Measurements from ENCODE around the gene S1PR2.
"Not testable (repeated sequence)": the region's sequence is repeated elsewhere in the genome, so short reads cannot be mapped to it uniquely, and the experiment has no call there.

The S1PR2 gene

GRCh38 chr19:10223488-10224213, 7.5 kb downstream of the S1PR2 start:
- no peak for DNase-seq (ENCODE audit: low read depth)

GRCh38 chr19:10222201-10222890, 8.8 kb downstream of the S1PR2 start:
- DNase-seq (ENCODE audit: low read depth), result no peak

- DNase-seq (ENCODE audit: low read depth), result no peak
Measured at GRCh38 chr19:10220695-10221094, 10.4 kb downstream of the S1PR2 start.

GRCh38 chr19:10219678-10220077, 11.5 kb downstream of the S1PR2 start:
- no peak for DNase-seq (ENCODE audit: low read depth)

DNA sequence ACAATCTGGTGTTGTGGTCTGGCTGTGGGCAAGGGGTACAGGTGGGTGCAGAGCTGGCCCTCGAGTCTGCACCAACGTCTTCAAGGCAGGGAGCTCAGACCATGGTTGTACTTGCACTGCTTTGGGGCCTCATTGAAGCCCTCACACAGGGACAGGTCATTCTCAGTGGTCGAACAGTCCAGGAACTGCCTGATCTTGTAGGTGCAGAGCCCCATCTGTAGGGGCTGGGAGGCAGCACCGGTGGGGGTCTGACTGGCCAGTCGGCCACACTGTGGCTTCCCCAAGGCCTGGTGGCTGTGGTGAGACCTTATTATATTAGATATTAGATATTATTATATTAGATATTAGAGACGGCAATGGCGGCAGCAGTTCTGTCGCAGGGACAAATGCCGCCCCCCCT, 14.0 kb downstream of the S1PR2 start:
- no peak for DNase-seq (ENCODE audit: low read depth)

- no peak for DNase-seq (ENCODE audit: low read depth)
Measured at GRCh38 chr19:10214784-10215183, 16.3 kb downstream of the S1PR2 start.

GRCh38 chr19:10211691-10212090, 19.4 kb downstream of the S1PR2 start:
- DNase-seq (ENCODE audit: low read depth), result no peak

DNA sequence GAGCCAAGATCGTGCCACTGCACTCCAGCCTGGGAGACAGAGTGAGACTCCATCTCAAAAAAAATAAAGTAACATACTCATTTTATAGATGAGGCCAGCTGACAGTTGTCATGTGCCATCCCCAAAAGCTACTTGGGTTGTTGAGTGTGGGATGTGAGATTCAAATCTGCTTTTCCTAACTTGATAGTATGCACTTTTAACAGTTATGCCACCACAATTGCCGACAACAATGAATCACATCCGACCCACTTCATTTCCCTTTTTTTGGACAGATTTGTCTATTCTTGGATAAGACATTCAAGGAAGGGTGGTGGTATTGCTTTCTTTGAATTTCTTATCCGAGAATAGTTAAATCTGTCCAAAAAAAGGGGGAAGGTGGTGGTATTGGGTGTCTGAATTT, 20.1 kb downstream of the S1PR2 start:
- no peak for DNase-seq (ENCODE audit: low read depth)

GRCh38 chr19:10209315-10209714, 21.8 kb downstream of the S1PR2 start:
- DNase-seq (ENCODE audit: low read depth), result no peak

GRCh38 chr19:10207026-10207425, 24.1 kb downstream of the S1PR2 start:
- no peak for DNase-seq (ENCODE audit: low read depth)

GRCh38 chr19:10206226-10206885, 24.8 kb downstream of the S1PR2 start:
- no peak for DNase-seq (ENCODE audit: low read depth)

GRCh38 chr19:10205636-10206035, 25.5 kb downstream of the S1PR2 start:
- DNase-seq (ENCODE audit: low read depth), result no peak

DNA sequence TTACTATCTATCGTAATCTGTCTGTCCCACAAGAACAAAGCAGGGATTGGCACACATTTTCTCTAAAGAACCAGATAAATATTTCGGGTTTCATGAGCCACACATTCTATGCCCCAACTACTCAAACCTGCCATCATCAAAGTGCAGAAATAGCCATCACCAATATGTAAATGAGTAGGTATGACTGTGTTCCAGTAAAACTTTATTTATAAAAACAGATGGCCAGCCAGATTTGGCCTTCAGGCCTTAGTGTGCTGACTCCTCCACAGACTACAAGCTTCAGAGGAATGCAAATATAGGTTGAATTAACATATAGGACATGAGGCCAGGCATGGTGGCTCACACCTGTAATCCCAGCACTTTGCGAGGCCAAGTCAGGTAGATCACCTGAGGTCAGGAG, 27.4 kb downstream of the S1PR2 start:
- no peak for DNase-seq (ENCODE audit: low read depth)

GRCh38 chr19:10201176-10201575, 30.0 kb downstream of the S1PR2 start:
- DNase-seq (ENCODE audit: low read depth), result no peak

DNA sequence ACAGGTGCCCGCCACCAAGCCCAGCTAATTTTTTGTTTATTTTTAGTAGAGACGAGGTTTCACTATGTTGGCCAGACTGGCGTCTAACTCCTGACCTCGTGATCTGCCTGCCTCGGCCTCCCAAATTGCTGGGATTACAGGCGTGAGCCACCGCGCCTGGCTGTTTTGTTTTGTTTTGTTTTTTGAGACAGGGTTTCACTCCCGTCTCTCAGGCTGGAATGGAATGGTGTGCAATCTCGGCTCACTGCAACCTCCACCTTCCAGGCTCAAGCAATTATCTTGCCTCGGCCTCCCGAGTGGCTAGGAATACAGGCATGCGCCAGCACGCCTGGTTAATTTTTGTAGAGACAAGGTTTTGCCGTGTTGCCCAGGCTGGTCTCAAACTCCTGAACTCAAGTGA, 31.0 kb downstream of the S1PR2 start:
- not testable (repeated sequence) for DNase-seq (ENCODE audit: low read depth)

- DNase-seq (ENCODE audit: low read depth), result not testable (repeated sequence)
Measured at GRCh38 chr19:10198889-10199644, 32.1 kb downstream of the S1PR2 start.

DNA sequence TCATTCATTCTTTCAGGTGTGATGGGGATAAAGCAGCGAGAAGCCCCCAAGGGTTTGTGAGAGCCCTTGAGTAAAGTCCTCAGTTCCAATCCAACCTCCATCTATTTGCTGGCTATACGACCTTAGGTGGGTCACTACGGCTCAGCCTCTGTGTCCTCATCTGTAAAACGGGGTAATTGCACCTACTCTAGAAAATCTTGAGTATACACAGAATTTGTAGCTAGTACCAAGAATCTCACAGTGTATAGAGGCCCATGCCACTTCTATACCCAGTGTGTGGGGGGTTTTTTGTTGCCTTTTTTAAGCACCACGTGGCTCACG, 36.0 kb downstream of the S1PR2 start:
- DNase-seq (ENCODE audit: low read depth), result no peak

DNA sequence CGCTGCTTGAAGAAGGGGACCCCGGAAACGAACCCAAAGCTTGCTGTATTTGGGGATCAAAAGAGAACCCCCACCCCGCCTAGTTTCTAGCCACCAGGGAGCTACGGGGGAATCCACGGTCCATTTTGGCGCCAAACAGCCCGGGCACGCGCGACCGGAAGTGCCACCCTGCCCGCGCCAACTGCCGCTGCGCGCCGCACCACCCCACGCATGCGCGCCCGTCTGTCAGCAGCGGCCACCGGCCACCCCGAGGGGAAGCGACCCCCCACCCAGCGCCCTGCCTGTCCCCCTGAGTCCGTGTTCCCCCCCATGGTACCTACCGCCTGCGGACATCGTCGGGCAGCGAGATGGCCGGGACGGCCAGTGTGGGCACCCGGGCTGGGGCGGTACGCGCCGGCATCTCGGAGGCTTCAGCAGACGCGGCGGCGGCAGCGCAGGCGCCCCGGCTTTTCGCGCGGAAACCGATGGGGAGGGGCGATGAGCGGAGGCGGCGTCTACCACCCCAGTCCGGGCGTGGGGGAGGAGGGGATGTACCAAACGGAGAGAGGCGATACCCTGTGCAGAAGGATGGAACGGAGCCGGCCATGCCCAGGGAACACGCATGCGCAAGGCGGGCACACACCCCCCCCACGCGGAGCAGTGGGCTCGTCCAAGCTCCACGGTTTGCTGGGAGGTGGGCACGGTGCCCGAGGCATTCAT, 36.5 kb downstream of the S1PR2 start, which contains the start of gene DNMT1:
Gene DNMT1, minus strand, starts transcription at position 454 of the 699 bp plus-strand sequence. Its CDS starts 54 bp downstream, at position 400.
- DNase-seq (ENCODE audit: low read depth), result peak; percentile 92

- peak; percentile 10 for DNase-seq (ENCODE audit: low read depth)
Measured at GRCh38 chr19:10193790-10194499, 37.2 kb downstream of the S1PR2 start.

DNA sequence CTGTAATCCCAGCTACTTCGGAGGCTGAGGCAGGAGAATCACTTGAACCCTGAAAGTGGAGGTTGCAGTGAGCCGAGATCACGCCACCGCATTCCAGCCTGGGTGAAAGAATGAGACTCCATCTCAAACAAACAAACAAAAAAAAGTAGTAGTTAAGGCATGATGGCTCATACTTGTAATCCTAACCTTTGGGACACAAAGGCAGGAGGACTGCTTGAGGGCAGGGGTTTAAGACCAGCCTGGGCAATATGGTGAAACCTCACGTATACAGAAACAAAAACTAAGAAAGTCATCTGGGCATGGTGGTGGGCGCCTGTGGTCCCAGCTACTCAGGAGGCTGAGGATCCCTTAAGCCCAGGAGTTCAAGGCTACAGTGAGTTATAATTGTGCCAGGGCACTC, 38.2 kb downstream of the S1PR2 start:
- DNase-seq (ENCODE audit: low read depth), result no peak

DNA sequence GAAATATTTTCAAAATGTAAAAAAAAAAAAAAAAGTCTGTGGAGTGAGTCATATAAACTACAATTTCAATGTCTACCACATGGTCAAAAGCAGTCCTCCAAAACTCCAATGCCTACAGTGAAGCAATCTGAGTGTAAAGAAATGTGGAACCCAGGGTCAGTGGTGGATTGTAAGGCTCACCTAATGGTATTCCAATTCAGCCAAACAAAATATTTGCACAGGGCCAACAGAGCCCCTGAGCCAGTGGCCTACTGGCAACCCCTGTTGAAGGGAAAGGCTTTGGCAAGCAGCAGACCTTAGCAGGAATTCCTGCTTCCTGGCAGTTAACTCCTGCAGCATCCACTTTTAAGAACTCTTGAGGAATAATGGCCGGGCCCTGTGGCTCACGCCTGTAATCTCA, 39.8 kb downstream of the S1PR2 start:
- DNase-seq (ENCODE audit: low read depth), result no peak
